KG1 (cell line): Measurements from ENCODE around the gene HSPA4L.

Experiments used
- DNase-seq: peaks from one replicate; lab custom pipeline; 2025; lab: John Stamatoyannopoulos, UW

Gene HSPA4L

DNA sequence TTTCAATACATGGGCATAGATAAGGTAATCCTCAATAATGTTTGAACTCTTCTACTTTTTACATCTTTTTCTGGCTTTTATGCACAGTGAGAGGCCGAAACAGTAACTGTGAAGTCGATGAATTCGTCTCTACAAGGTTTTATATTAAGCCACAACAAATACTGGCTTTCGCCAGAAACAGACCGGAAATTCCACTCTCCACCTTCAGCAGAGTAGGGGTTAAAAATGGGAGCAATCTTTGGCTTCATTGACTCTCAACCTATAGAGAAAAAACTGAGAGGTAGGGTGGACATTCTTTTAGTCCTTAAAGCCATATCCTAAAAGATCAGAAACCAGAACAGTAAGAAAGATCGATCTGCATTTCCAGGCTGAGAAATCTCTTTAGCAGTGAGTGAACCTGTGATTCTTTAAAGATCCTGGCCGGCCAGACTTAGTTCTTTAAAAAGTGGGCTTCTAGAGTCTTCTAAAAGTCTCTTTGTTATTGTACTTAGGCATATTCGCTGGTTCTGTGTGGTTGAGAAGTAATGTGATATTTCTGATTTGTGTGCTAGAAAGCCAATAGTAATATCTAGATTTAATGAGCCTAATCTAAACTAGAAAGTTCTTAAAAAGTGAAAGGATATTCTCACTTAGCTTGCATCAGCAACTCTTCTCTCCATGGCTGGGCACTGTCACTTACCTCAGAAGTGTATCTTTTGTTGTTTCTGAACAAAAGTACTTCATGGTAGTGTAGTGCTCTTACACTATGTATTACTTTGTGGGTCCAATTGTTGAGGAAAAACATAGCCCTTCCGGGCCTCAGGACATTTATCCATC is 2.0 kb downstream of the HSPA4L start:
- DNase-seq: no peak

DNA sequence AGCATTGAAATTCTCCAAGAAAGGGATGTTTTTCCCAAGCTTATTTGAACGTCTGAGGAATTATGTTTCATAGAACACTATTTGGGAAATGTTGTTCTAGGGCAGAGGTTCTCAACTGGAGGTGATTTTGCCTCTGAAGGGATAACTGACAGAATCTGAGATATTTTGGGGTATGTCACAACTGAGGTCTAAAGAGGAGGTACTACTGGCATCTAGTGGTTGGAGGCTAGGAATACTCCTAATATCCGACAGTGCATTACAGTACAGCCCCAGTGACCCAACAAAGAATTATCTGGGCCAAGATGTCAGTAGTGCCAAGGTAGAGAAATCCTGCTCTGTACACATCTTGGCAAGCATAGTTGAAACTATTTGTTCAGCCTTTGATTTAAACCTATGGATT is 6.4 kb downstream of the HSPA4L start:
- no peak for DNase-seq

DNA sequence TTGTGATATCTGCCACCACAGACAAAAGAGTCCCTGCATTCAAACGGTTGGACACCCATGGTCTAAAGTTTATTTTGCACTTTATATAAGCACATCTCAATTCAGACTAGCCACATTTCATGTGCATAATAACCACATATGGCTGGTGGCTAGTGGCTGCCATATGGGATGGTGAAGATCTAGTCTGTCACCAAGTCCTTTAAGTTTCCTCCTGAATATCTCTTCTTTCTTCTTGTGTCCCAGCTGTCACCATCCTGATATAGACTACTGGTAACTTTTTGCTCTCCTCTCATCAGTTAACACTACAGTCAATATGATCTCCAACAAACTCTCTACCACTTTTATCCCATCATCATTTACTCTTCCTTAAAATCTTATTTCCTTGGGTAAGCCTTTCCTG is 9.3 kb downstream of the HSPA4L start:
- DNase-seq: no peak

DNA sequence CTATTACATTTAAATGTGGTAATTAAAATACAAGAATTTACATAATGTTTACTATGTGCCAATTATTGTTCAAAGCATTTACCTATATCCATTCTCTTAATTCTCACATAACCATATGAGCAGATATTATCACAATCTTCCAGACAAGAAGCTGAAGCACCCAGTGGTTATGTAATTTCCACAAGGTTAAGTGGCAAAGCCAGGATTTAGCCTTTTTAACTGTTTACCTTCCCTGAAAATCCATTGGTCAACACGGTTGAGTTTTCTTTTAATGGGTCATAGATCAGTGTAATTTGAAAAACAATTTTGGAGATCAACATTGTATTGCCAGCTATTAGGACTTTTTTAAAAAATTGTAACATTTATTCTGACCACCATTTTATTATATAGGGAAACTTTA is 11.4 kb downstream of the HSPA4L start:
- no peak for DNase-seq

DNA sequence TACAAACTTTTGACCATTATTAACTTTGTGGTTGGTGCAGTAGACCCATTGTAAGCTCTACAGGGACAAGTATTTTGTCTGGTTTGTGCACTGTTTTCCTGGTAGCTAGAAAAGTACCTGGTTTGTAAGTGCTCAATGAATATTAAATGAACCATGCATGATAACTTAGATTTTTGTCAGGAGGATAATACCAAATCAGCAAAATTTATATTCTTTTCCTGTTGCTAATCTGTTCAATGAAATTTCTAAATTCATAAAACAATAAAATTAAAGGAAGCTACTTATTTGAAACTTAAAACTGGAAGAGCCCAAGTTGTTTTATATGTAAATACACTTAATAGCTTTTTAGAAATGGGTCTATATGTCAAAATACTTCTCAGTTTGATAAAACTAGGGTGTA is 17.6 kb downstream of the HSPA4L start:
- no peak for DNase-seq

DNA sequence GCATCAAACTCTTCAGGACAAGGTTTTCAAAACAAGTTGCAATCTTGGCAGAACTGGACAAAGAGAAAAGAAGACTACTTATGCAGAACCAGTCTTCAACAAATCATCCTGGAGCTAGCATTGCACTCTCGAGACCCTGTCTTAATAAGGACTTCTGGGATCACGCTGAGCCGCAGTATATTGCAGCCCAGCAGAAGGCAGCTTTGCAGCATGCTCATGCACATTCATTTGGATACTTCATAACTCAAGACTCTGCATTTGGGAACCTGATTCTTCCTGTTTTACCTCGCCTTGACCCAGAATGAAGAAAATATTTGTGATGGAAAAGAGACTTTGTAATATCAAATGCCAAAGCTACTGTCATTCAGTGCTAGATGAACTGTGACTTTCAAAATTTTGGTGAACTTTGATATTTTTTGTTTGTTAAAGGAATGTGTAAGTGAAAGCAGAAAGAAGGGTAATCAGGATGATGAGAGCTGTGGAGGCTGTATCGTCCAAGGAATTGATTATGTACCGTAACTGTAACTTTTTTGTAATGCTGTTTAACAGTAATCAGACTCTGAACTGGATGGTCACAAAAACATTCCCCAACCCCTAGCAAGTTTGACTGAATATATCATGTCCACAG is 27.2 kb downstream of the HSPA4L start:
- DNase-seq: no peak

DNA sequence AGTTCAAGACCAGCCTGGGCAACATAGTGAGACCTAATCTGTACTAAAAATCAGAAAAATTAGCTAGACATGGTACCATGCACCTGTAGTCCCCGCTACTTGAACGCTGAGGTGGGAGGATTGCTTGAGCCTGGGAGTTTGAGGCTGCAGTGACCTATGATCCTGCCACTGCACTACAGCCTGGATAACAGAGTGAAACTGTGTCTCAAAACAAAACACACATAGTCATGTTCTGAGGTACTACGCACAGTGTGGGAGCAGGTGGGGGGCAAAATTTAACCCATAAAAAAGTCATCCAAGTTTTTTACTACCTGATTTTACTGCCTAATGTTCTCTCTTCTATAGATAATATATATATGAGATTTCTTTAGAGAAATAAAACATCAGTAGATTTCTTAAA is 28.4 kb downstream of the HSPA4L start:
- no peak for DNase-seq

DNA sequence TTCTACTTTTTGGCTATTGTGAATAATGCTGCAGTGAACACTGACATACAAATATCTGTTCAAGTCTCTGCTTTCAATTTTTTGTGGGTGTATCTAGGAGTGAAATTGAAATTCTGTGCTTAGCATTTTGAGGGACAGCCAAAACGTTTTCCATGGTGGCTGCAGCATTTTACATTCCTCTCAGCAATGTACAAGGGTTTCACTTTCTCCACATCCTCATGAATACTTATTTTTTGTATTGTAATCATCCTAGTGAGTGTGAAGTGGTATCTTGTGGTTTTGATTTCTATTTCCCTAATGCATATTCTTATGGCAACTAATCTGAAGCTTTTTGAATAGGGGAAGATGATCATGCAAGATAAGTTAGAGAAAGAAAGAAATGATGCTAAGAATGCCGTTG is 40.3 kb downstream of the HSPA4L start:
- DNase-seq: no peak

DNA sequence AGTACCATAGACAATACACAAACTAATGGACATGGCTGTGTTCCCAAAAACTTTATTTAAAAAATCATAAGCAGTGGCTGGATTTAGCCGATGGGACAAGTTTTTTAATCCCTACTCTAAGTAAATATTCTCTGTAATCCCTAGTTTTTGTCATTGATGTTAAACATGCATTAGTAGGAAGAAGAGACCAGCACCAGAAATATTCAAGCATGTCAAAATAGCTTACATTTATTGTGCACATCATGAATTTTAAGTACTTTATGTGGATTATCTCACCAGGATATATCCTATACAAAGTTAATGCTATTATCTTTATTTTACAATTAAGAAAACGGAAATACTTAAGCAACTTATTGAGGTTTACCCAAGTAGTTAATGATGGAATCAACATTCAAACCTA is 46.0 kb downstream of the HSPA4L start:
- DNase-seq: no peak

DNA sequence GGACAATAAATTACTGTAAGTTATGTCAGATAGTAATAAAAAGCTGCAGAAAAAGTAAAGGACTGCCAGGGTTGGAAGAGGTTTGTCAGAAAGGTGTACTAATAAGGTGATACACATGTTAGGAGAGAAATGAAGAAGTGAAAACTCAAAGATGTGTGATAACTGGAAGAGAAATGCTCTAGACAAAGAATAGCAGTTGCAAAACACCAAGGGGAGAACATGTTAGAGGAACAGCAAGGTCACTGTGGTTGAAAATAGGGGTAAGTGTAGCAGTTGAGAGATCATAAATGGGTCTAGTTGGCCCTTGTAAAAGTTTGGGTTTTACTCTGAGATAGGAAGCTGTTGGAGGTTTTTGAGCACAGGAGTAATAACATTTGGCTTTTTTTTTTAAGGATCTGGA is 46.9 kb downstream of the HSPA4L start:
- DNase-seq: no peak

DNA sequence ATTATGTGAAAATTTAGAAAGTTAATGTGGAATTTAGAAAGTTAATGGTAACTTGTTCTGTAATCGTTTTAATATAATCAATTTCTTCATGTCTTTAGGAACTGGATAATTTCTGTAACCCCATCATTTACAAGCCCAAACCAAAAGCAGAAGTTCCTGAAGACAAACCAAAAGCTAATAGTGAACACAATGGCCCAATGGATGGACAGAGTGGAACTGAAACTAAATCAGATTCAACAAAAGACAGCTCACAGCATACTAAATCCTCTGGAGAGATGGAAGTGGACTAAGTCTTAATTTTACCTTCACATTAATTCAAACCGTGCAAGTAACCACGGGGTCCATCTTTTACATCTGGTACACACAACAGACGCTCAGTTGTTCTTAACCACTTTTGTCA is 50.5 kb downstream of the HSPA4L start:
- no peak for DNase-seq

DNA sequence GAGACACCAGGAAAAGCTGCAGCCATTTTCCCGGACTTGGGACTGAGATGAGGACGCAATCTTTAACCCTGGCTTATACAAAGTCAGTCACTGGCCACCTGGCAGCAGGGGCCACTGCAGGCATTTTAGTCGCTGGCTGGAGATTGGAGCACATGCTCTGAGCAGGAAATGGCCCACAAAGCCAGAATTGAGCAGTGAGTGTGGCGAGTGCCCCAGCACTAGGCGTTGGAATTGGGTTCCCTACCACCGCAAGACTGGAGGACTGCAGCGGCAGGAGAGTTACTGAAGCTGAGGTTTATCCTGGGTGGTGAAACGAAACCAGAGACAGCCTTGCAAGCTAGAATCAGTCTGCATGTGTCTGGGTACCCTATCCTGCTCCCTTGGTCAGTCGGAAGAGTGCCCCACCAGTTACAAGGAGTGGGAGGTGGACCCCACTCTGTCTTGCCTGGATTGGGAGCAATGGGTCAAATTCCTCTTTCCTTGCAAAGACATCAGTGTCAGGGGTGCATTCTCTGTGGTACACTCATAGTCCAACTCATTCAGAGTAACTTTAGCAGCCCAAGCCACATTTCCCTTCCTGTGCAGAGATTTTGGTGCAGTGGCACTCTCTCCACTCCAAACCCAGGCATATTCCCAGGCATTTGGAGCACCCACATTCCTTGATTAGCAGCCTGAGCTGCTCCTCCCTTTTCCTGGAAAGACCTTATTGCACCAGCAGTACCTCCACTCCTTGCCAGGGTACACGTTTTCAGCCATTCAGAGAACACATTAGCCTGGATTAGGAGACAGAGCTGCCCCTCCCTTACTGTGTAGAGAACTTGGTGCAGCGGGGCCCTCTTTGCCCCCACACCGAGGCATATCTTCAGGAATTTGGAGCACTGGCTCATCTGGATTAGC is 61.8 kb downstream of the HSPA4L start:
- no peak for DNase-seq

DNA sequence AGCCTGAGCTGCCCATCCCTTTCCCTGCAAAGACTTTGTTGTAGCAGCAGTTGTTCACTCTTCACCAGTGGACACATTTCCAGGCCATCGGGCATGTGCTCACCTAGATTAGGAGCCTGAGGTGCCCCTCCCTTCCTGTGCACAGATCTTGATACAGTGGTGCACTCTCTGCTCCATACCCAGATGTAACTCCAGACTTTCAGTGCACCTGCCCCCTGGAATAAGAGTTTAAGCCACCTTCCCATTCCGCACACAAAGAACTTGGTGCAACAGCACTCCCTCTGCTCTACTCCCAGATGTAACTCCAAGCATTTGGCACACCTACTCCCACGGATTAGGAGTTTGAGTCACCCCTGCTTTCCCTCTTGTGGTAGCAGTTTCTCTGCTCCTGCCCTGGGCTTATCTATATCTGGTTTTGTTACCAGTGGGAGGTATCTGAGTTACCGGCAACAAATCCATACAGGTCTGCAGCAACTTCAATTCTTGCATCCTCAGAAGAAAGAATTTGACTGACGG is 62.5 kb downstream of the HSPA4L start:
- no peak for DNase-seq

DNA sequence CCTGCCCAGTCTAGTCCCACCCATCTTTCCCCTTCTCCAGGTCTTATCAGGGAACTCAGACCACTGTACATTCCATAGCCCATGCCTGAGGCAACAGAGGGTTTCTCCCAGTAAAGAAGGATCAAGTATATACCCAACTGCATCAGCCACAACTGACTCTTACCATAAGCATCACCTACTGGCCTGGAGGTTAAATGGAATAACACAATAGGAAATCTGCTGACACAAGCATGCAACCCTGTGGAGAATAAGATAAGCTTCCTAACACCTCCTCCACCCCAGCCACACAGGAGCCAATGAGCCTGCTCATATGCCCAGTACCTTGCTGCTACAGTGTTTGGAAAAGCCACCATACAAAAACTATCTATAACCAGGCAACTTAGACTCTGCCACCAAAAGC is 63.9 kb downstream of the HSPA4L start:
- DNase-seq: no peak

DNA sequence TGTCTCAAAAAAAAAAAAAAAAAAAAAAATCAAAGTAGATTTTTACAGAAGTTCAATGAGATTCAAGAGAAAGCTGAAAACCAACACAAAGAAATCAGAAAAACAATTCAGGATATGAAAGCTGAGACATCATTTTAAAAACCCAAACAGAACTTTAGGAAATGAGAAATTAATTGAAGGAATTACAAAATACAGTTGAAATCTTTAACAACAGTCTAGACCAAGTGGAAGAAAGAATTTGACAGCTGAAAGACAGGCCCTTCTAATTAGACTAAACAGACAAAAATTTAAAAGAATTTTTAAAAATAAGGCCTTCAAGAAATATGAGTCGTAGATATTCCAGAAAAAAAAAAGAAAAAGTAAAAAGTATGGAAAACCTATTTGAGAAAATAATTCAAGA is 64.6 kb downstream of the HSPA4L start:
- DNase-seq: no peak

DNA sequence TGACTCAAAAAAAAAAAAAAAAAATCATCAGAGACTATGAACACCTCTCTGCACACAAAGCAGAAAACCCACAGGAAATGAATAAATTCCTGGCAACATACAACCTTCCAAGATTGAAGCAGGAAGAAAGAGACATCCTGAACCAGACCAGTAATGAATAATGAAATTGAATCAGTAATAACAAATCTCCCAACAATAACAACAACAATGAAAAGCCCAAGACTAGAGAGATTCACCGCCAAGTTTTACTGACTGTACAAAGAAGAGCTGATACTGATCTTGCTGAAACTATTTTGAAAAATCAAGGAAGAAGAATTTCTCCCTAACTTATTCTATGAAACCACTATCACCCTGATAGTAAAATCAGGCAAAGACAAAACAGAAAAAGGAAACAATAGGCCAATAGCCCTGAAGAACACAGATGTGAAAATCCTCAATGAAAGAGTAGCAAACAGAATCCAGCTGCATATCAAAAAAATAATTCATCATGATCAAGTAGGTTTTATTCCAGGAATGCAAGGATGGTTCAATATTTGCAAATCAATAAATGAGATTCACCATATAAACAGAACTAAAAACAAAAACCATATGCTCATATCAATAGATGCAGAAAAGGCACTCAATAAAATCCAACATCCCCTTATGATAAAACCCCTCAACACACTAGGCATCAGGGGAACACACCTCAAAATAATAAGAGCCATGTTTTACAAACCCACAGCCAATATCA is 67.5 kb downstream of the HSPA4L start:
- no peak for DNase-seq

DNA sequence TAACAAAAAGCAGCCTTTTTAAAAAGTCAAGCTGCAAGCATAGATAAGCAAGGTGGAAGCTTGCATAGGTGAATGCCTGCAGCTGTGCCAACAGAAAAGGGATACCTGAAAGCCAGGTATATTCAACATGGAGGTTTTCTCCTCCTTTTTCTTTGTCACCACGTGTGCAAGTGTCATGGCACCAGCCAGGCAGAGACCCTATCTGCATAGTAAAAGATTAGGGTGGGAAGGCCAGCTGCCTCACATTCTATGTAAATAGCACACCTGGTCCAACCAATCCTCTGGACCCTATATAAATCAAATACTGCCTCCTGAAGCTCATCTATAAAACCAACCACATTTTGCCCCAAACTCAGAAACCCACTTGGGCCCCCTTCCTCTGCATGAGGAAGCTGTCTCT is 70.5 kb downstream of the HSPA4L start:
- no peak for DNase-seq

DNA sequence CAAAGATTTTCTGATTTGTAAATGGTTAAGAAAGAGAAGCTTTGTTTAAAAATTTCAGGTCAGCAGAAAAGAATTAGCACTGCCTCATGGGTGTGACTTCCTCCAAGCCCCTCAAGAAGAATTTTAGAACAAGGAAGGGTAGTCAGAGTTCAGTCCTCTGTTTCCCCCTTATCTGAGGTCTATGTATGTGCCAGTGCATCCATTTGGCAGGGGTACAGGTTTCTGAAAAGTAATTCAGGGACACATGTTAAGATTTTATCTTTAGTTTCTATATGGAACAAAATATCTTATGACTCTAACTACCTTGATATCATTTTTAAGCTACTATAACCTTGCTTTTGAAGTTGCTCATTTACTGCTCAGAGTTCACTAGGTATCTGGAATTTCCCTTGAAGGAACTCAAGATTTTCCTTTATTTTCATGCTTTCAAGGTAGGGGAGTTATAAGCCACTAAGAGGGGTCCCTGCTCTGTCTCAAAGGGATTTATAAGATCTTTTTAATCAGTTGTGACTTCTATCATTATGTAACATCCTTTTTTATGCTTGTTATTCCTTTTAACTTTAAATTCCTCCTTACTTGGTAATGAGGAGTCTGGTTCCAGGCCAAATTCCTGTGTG is 74.2 kb downstream of the HSPA4L start:
- no peak for DNase-seq

DNA sequence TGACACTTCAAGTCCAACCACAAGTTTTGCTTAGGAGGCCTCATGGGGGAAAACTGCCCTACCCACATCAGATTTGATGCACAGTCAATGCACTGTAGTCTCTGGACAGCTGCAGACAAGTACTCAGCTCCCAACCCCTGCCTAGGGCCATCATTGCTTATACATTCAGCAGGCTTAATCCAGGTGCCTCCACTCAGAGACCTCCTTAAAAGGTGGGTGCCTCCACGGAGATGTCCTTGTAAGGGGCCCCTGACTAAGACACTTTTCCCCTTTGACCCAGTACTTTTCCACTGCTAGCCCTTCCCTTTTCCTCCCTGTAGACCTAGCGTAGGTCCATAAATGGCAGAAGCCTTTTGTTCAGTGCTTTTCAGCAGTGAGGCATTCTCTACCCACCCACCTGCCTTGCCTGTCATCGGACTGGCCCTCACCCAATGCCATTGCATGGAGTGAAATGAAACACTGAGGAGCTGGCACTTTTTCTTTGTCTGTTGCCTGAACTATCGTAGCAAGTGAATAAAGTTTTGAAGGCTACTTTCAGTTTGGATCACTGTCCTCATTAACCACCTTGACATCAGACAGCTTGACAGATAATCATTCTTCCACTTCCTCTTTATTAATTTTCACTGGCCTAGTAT is 74.8 kb downstream of the HSPA4L start:
- DNase-seq: no peak

DNA sequence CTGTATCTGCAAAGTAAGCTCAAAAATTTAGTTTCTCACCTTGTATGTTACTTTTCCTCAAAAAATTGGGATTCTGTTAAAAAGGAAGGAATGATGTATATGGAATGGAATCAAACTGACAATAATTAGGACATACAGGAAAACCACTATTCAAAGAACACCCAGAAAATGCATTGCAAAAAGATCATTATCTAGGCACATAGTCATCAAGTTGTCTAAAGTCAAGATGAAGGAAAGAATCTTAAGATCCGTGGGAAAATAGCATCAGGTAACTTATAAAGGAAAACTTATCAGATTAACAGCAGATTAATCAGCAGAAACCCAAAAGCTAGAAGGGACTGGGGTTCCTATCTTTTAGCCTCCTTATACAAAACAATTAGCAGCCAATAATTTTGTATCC is 75.5 kb downstream of the HSPA4L start:
- no peak for DNase-seq

DNA sequence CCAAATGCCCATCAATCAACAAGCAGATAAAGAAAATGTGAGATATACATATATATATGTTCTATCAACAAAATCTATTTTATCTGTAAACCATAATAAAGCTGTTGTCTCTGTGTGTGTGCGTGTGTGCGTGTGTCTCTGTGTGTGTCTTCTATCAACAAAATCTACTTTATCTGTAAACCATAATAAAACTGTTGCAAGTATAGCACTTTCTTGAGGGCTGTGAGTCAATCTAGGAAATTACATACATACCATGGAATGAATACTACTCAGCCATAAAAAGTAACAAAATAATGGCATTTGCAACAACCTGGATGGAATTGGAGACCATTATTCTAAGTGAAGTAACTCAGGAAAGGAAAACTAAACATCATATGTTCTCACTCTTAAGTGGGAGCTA is 86.1 kb downstream of the HSPA4L start:
- no peak for DNase-seq
